OCI-LY1 (cell line): ENCODE data around the gene CLDN4.

Experiments used
- H2AFZ ChIP-seq: fragments of 200-600 bp; sonication (generic), shearing (Covaris generic); 2 replicates; pipeline ENCODE4 v1.6.0; 2014; ENCODE audit warnings: antibody characterized with exemption, mild to moderate bottlenecking, low read length
- H3F3A ChIP-seq: fragments of 200-600 bp; sonication (generic), shearing (Covaris generic); 2 replicates; pipeline ENCODE4 v1.6.0; 2014; ENCODE audit warnings: mild to moderate bottlenecking, antibody characterized with exemption, low read length, moderate library complexity; ENCODE audit not compliant: insufficient read depth
- H3K27ac ChIP-seq: fragments of 200-600 bp; sonication (generic); 2 replicates; pipeline ENCODE4 v1.5.1; 2014; ENCODE audit warnings: low read length, mixed run types, mild to moderate bottlenecking, low read depth; ENCODE audit not compliant: poor library complexity, severe bottlenecking
- H3K27me3 ChIP-seq: fragments of 200-600 bp; sonication (generic); 2 replicates; pipeline ENCODE4 v1.6.0; 2014; ENCODE audit warnings: antibody characterized with exemption, mild to moderate bottlenecking, low read length, moderate library complexity; ENCODE audit not compliant: insufficient read depth
- H3K36me3 ChIP-seq: fragments of 200-600 bp; sonication (generic); 2 replicates; pipeline ENCODE4 v1.6.1; 2014; ENCODE audit warnings: mild to moderate bottlenecking, antibody characterized with exemption, low read length, moderate library complexity, mixed read lengths; ENCODE audit not compliant: insufficient read depth
- H3K4me1 ChIP-seq: fragments of 200-600 bp; sonication (generic); 2 replicates; pipeline ENCODE4 v1.5.1; 2014; ENCODE audit warnings: mild to moderate bottlenecking, low read length, moderate library complexity; ENCODE audit not compliant: insufficient read depth, severe bottlenecking
- H3K4me2 ChIP-seq: fragments of 200-600 bp; sonication (generic), shearing (Covaris generic); 2 replicates; pipeline ENCODE4 v1.6.1; 2014; ENCODE audit warnings: low read length
- H3K4me3 ChIP-seq: fragments of 200-600 bp; sonication (generic); 2 replicates; pipeline ENCODE4 v1.5.1; 2014; ENCODE audit warnings: low read length, low read depth, mild to moderate bottlenecking, mixed read lengths; ENCODE audit not compliant: poor library complexity, severe bottlenecking
- H3K79me2 ChIP-seq: fragments of 200-600 bp; shearing (Covaris generic); 2 replicates; pipeline ENCODE4 v1.6.1; 2016; ENCODE audit warnings: mixed run types, low read length, mixed read lengths; ENCODE audit not compliant: insufficient read depth
- H3K9ac ChIP-seq: fragments of 200-600 bp; sonication (generic), shearing (Covaris generic); 2 replicates; pipeline ENCODE4 v1.6.1; 2014; ENCODE audit warnings: mild to moderate bottlenecking, low read length, mixed read lengths
- H3K9me2 ChIP-seq: fragments of 200-600 bp; sonication (generic), shearing (Covaris generic); 2 replicates; pipeline ENCODE4 v1.6.1; 2014; ENCODE audit warnings: low read depth, mild to moderate bottlenecking, low read length, mixed read lengths
- H3K9me3 ChIP-seq: fragments of 200-600 bp; shearing (Covaris generic); 2 replicates; pipeline ENCODE4 v1.6.1; 2014; ENCODE audit warnings: low read length, mixed read lengths
- H4K20me1 ChIP-seq: fragments of 200-600 bp; sonication (generic), shearing (Covaris generic); 2 replicates; pipeline ENCODE4 v1.6.0; 2016; ENCODE audit warnings: mild to moderate bottlenecking, low read length; ENCODE audit not compliant: insufficient read depth
- EZH2 ChIP-seq: fragments of 200-600 bp; sonication (generic), shearing (Covaris generic); IDR thresholded peaks from 2 replicates; pipeline ENCODE4 v1.8.0; 2017; ENCODE audit warnings: borderline replicate concordance, mixed run types, mild to moderate bottlenecking, antibody characterized with exemption, low read length, moderate library complexity, mixed read lengths
- TF ChIP-seq, protein P1 (sequence below): fragments of 200-600 bp; sonication (generic), shearing (Covaris generic); IDR thresholded peaks from 2 replicates; pipeline ENCODE4 v1.5.1; 2017; ENCODE audit warnings: mild to moderate bottlenecking, antibody characterized with exemption, low read length, moderate library complexity, mixed read lengths

Gene CLDN4

DNA sequence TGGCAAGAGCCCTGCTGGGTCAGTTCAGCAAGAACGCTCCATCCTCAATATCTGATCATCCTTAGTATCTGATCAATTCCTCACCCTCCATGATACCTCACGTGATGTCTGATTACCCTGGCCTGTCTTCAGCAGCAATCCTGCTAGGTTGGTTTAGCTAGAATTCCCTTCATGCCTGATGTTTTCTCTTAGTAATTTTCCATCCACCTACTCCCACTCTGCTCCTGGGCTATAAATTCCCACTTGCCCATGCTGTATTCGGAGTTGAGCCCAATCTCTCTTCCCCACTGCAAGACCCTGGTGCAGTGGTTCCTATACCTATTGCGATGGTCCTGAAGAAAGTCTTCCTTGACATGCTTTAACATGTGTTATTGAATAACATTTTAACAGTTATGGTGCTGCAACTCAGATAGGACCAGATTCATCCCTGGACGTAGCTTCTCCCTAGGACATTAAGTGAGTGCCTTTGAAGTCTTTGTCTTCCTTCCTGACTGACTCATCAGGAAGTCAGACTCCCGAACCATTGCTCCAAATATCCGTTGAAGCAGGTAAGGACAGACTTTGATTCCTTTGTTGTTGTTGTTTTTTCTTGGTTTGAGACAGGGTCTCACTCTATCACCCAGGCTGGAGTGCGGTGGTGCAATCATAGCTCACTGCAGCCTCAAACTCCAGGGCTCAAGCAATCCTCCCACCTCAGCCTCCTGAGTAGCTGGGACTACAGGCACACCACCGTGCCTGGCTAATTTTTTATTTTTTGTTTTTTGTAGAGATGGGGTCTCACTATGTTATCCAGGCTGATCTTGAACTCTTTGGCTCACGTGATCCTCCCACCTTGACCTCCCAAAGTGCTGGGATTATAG, 31.3 kb upstream of the CLDN4 start:
- no peaks in the 10 kb centered on the region for H3K4me1 ChIP-seq
- TF ChIP-seq, protein P1, sequence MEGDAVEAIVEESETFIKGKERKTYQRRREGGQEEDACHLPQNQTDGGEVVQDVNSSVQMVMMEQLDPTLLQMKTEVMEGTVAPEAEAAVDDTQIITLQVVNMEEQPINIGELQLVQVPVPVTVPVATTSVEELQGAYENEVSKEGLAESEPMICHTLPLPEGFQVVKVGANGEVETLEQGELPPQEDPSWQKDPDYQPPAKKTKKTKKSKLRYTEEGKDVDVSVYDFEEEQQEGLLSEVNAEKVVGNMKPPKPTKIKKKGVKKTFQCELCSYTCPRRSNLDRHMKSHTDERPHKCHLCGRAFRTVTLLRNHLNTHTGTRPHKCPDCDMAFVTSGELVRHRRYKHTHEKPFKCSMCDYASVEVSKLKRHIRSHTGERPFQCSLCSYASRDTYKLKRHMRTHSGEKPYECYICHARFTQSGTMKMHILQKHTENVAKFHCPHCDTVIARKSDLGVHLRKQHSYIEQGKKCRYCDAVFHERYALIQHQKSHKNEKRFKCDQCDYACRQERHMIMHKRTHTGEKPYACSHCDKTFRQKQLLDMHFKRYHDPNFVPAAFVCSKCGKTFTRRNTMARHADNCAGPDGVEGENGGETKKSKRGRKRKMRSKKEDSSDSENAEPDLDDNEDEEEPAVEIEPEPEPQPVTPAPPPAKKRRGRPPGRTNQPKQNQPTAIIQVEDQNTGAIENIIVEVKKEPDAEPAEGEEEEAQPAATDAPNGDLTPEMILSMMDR = no peak
- TF ChIP-seq EZH2 = no peak
- H3K9me2 ChIP-seq = no peaks in the 10 kb centered on the region
- no peaks in the 10 kb centered on the region for H4K20me1 ChIP-seq
- no peak overlapping the region for H3K27ac ChIP-seq
- H3K27me3 ChIP-seq = 0 out of 2 replicates have a peak, but pooled peaks cover 11% of the 10 kb centered on the region
- H3F3A ChIP-seq = no peaks in the 10 kb centered on the region
- H3K9ac ChIP-seq = no peak overlapping the region
- H2AFZ ChIP-seq = no peak overlapping the region
- no peaks in the 10 kb centered on the region for H3K36me3 ChIP-seq
- H3K4me2 ChIP-seq = no peak overlapping the region
- no peak overlapping the region for H3K4me3 ChIP-seq
- H3K9me3 ChIP-seq = no peaks in the 10 kb centered on the region
- no peaks in the 10 kb centered on the region for H3K79me2 ChIP-seq

DNA sequence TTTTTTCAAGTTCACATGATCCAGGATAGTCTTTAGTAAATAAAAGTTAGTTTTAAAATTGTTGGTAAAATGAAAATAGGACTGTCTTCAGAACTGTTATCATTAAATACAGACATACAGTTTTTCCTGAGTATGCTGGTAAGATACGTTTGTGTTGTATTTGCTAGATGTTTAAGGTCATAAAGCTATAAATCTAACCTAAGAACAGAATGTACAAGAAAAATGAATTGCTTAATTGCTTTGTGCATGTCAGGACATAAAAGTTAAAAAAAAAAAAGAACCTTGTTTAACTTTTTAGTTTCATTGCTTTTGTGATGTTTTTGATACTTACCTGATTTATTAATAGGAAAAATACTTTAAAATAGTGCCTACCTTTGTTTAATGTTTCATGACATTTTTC, 29.2 kb upstream of the CLDN4 start:
- H3K9me2 ChIP-seq = no peaks in the 10 kb centered on the region
- H3K9ac ChIP-seq = no peak overlapping the region
- H3K4me1 ChIP-seq = no peaks in the 10 kb centered on the region
- H3K79me2 ChIP-seq = no peaks in the 10 kb centered on the region
- no peak overlapping the region for H3K4me3 ChIP-seq
- H4K20me1 ChIP-seq = no peaks in the 10 kb centered on the region
- H3K9me3 ChIP-seq = no peaks in the 10 kb centered on the region
- no peak overlapping the region for H2AFZ ChIP-seq
- no peak overlapping the region for H3K27ac ChIP-seq
- no peak for TF ChIP-seq EZH2
- TF ChIP-seq, protein P1 = no peak
- H3K4me2 ChIP-seq = no peak overlapping the region
- H3K27me3 ChIP-seq = peaks cover 11% of the 10 kb centered on the region; the same call in 1 of the 2 replicates
- no peaks in the 10 kb centered on the region for H3K36me3 ChIP-seq
- H3F3A ChIP-seq = no peaks in the 10 kb centered on the region

DNA sequence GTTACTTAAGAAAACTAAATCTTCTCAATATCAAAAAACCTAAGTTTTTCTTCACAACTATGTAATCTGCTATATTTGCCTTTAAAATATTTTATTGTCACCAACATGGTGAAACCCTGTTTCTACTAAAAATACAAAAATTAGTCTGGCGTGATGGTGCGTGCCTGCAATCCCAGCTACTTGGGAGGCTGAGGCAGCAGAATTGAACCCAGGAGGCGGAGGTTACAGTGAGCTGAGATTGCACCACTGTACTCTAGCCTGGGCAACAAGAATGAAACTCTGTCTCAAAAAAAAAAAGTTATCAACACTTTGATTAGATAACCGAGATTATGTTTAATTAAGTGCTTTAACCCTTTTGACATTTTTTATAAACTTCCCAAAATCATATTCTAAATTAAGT, 28.3 kb upstream of the CLDN4 start:
- H3K4me2 ChIP-seq = no peak overlapping the region
- H3K9me2 ChIP-seq = no peaks in the 10 kb centered on the region
- peaks cover 11% of the 10 kb centered on the region; the same call in 1 of the 2 replicates for H3K27me3 ChIP-seq
- H3K4me3 ChIP-seq = no peak overlapping the region
- H3K79me2 ChIP-seq = no peaks in the 10 kb centered on the region
- H4K20me1 ChIP-seq = no peaks in the 10 kb centered on the region
- TF ChIP-seq, protein P1 = no peak
- TF ChIP-seq EZH2 = no peak
- no peaks in the 10 kb centered on the region for H3F3A ChIP-seq
- no peaks in the 10 kb centered on the region for H3K4me1 ChIP-seq
- H3K36me3 ChIP-seq = no peaks in the 10 kb centered on the region
- no peak overlapping the region for H3K27ac ChIP-seq
- H2AFZ ChIP-seq = no peak overlapping the region
- H3K9ac ChIP-seq = no peak overlapping the region
- no peaks in the 10 kb centered on the region for H3K9me3 ChIP-seq
